Brain microvascular endothelial cell (primary cell): Measurements from ENCODE around the gene ANAPC5.

ENCODE experiments used
- DNase-seq: peaks from one replicate; pipeline ENCODE4 v3.0.0-alpha.2; 2020
- H3K27ac ChIP-seq: fragments of 250-450 bp; sonication (Bioruptor Pico); 2 replicates; pipeline ENCODE4 v1.5.1; 2020; ENCODE audit warnings: mild to moderate bottlenecking, moderate library complexity
- H3K27me3 ChIP-seq: fragments of 250-450 bp; sonication (Bioruptor Pico); replicated peaks from 2 replicates; pipeline ENCODE4 v1.5.1; 2020; ENCODE audit warnings: mild to moderate bottlenecking
- H3K36me3 ChIP-seq: fragments of 250-450 bp; sonication (Bioruptor Pico); replicated peaks from 2 replicates; pipeline ENCODE4 v1.5.1; 2020; ENCODE audit warnings: mild to moderate bottlenecking
- H3K4me3 ChIP-seq: 2 replicates; pipeline ENCODE4 v1.5.1; 2011; ENCODE audit warnings: low read depth, mild to moderate bottlenecking, control low read depth, low read length, moderate library complexity
- in situ Hi-C: cut with HindIII; loops from 2 replicates; pipeline ENCODE4 v1.10.0; 2017; ENCODE audit warnings: low sequenced_read_pairs, low pct_ligation_motif_present
- TF ChIP-seq, protein P1 (sequence below): IDR thresholded peaks from 2 replicates; pipeline ENCODE4 v1.5.1; 2011; ENCODE audit warnings: low read depth, mild to moderate bottlenecking, moderate library complexity, low read length, control low read depth, inconsistent platforms; ENCODE audit errors: missing control alignments

Gene ANAPC5

DNA sequence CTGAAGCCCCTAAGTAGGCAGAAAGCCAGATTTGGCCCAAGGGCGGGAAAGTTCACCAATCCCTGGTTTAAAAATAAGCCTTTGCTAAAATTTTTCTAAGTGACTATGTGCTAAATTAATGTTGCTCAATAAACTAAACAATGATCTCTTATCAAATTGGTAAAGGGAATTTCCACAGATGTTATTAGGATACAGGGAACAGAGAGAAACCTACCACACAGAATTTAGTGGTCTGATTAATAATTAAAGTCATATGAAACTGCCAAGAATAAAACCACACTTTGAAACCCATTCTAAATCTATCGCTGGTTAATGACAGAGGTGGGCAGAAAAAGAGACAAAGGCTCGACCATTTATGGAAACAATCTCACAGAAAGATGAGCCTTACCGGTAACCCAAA is 22.0 kb downstream of the ANAPC5 start:
- H3K36me3 ChIP-seq = peaks cover 78% of the 10 kb centered on the region
- no peak for DNase-seq
- no peaks in the 10 kb centered on the region for H3K27me3 ChIP-seq
- no peak overlapping the region for H3K4me3 ChIP-seq
- no peak overlapping the region for H3K27ac ChIP-seq
- in situ Hi-C loops = no loop called here
- TF ChIP-seq, protein P1, sequence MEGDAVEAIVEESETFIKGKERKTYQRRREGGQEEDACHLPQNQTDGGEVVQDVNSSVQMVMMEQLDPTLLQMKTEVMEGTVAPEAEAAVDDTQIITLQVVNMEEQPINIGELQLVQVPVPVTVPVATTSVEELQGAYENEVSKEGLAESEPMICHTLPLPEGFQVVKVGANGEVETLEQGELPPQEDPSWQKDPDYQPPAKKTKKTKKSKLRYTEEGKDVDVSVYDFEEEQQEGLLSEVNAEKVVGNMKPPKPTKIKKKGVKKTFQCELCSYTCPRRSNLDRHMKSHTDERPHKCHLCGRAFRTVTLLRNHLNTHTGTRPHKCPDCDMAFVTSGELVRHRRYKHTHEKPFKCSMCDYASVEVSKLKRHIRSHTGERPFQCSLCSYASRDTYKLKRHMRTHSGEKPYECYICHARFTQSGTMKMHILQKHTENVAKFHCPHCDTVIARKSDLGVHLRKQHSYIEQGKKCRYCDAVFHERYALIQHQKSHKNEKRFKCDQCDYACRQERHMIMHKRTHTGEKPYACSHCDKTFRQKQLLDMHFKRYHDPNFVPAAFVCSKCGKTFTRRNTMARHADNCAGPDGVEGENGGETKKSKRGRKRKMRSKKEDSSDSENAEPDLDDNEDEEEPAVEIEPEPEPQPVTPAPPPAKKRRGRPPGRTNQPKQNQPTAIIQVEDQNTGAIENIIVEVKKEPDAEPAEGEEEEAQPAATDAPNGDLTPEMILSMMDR = no peak

DNA sequence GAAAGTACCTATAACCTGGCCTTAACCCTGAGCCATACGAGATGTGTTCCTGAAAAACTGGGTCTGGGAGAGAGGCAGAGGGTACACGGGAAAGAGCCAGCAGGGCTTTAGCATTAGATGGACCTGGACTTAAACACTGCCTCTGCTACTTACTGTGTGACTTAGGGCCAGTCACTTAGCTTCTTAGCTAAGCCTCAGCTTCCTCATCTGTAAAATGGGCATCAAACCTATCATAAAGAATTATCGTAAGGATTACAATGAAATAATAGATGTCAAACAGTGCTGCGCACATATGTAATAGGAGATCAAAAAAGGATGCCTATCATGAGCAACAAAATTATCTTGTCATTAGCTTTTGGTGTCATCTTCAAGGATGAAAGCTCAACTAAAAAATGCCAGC is 23.6 kb downstream of the ANAPC5 start:
- Histone ChIP-seq H3K36me3 (peaks cover 77% of the 10 kb centered on the region), H3K27ac (no peak overlapping the region), H3K27me3 (no peaks in the 10 kb centered on the region), H3K4me3 (no peak overlapping the region)
- in situ Hi-C loops = no loop called here
- no peak for DNase-seq
- TF ChIP-seq, protein P1 = no peak

DNA sequence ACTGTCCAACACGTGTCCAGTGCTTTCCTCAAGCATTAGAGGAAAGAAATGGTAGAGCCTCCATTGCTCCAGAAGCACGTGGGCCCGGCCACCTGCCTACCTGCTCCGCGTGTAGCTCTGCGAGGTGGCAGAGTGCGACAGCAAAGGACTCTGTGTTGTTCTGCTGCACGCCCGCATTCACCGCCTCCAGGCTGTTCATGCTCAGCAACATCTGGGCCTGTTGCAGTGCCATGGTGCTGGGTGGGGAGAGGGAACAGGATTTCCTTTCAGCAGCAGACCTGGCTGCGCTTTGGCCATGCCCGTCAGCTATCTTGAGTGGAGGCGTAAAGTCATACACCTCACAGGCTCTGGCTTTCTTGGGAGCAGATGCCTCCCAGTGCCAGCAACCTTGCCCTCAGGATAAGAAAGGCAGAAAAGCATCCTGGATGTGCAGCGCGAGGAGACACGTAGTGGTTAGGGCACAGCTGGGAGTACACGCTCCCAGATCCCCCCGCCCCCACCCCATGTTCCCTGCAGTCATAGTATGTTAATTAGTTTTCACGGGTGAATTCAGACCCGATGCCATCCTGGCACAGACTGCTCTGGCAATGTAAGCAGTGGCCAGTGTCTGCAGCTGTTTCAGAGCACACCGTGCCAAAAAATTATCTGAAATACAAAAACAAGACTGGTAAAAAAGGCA is 25.1 kb downstream of the ANAPC5 start:
- Histone ChIP-seq H3K27me3 (no peaks in the 10 kb centered on the region), H3K4me3 (no peak overlapping the region), H3K36me3 (peaks cover 70% of the 10 kb centered on the region), H3K27ac (no peak overlapping the region)
- TF ChIP-seq, protein P1 = no peak
- no peak for DNase-seq
- in situ Hi-C loops = no loop called here

DNA sequence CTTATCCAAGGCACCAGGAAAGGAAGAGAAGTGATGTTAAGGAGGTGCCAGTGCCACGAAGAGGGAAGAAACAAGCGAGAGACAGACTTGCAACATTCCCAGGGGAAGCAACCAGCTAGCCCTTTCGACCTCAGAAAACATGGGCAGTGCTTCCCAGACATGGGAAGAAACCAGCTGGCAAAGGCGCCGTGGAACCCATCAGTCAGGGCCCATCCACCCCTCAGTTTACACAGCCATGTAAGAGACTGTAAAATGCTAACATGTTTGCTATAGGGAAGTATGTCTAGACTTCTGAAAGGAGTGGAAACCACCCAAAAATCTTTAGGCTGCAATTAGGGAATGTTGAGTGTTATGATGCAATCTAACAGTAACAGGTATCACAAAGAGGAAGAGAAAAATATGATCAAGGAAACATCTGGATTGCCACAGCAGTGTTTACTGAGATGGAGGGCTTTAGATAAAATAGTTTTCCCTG is 26.3 kb downstream of the ANAPC5 start:
- Histone ChIP-seq H3K36me3 (peaks cover 61% of the 10 kb centered on the region), H3K27me3 (no peaks in the 10 kb centered on the region), H3K4me3 (no peak overlapping the region), H3K27ac (no peak overlapping the region)
- DNase-seq = no peak
- TF ChIP-seq, protein P1 = no peak
- in situ Hi-C loops = no loop called here

DNA sequence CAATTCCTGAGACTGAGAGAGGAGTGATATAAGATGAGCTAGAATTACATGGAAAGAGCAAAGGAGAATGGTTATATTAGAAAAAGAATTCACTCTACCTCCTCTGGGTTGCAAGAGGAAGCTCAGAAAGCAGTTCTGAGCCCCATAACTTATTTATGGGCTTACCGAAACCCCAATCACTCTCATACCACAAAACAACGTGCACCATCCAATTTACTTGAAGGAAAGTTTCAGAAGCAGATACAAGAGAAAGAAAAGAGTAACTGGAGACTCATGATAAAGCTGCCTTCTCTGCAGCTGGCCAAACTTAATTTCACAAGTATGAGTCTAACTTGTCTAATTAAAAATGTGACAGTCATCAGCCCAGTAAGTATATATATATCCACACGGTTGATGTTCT is 28.3 kb downstream of the ANAPC5 start:
- peaks cover 49% of the 10 kb centered on the region for H3K36me3 ChIP-seq
- no peak overlapping the region for H3K27ac ChIP-seq
- TF ChIP-seq, protein P1 = no peak
- H3K4me3 ChIP-seq = no peak overlapping the region
- no peak for DNase-seq
- in situ Hi-C loops = no loop called here
- no peaks in the 10 kb centered on the region for H3K27me3 ChIP-seq

DNA sequence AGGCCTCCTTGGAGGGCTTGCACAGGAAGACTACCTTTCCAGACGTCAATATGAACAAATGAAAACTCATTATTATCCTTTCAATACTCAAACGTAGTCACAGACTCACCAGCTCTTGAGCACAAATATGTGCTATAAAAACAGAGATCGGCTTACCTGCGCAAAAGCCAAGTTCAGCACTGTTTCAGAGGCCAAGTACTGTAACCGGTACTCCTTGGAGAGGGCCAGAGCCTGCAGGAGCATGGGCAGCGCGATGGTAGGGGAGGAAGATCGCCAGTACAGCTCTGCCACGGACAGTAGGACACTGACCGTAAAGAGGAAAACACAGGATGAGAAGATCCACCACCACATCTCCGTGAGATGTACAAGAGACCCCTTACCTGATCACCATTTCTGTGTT is 34.1 kb downstream of the ANAPC5 start:
- Histone ChIP-seq H3K36me3 (peaks cover 17% of the 10 kb centered on the region), H3K27me3 (no peaks in the 10 kb centered on the region), H3K27ac (no peak overlapping the region), H3K4me3 (no peak overlapping the region)
- in situ Hi-C loops = no loop called here
- TF ChIP-seq, protein P1 = no peak
- no peak for DNase-seq
